Esophagus squamous epithelium (tissue), 5 donors: ENCODE results near the gene RGP1. TPM values are rescaled to one million over a fixed set of nuclear protein-coding genes. Genes with fewer than 3 reads are reported as not detected.
A peak's percentile ranks its signal among the peaks of the same experiment; 100 is the strongest.

Source experiments
- DNase-seq: peaks from one replicate; lab custom pipeline; 2025; lab: John Stamatoyannopoulos, UW
- H3K27ac ChIP-seq, 4 donors: fragments of 200-600 bp; sonication (generic); one replicate each; pipeline ENCODE4 v1.5.1; 2016 to 2019; ENCODE audit warnings: mild to moderate bottlenecking in 1 of 4
- H3K27me3 ChIP-seq, 4 donors: fragments of 200-600 bp; sonication (generic); 1 replicate in 3 of 4; 2 replicates in 1 of 4; pipeline versions ENCODE4 v1.5.1 to v1.6.0; 2017 to 2021; ENCODE audit warnings: antibody characterized with exemption in 1 of 4
- H3K36me3 ChIP-seq, 3 donors: fragments of 200-600 bp; sonication (generic); one replicate each; pipeline ENCODE4 v1.5.1; 2016 to 2019
- H3K4me1 ChIP-seq, 3 donors: fragments of 200-600 bp; sonication (generic); one replicate each; pipeline ENCODE4 v1.5.1; 2017 to 2019
- H3K4me3 ChIP-seq, 4 donors: fragments of 200-600 bp; sonication (generic); 1 replicate in 3 of 4; 2 replicates in 1 of 4; pipeline ENCODE4 v1.5.1; 2016 to 2019; ENCODE audit warnings: mild to moderate bottlenecking in 2 of 4, moderate library complexity in 1 of 4
- H3K9me3 ChIP-seq, 3 donors: fragments of 200-600 bp; sonication (generic); one replicate each; pipeline ENCODE4 v1.5.1; 2016 to 2019
- CTCF ChIP-seq, 6 experiments: fragments of 450-650 bp in 4 of 6; fragments of 200-600 bp in 2 of 6; sonication (generic) in 2 of 6; IDR thresholded peaks; one replicate each; pipeline ENCODE4 v1.5.1; 2016 to 2019; ENCODE audit warnings: antibody characterized with exemption in 6 of 6, mild to moderate bottlenecking in 4 of 6, moderate library complexity in 4 of 6
- POLR2A ChIP-seq, 4 donors: fragments of 450-650 bp; IDR thresholded peaks; one replicate each; pipeline ENCODE4 v1.6.1; 2017; ENCODE audit warnings: antibody characterized with exemption in 4 of 4, mild to moderate bottlenecking in 4 of 4, moderate library complexity in 3 of 4
- WGBS, 2 donors: methylation state at CpG; one replicate each; pipeline ENCODE4 v1.1.5; 2018; 5-methylcytosine and 5-hydroxymethylcytosine counted together
- intact Hi-C: fragments of 100-400 bp; cut with DNase I; formaldehyde crosslinking; loops from one replicate; pipeline ENCODE4 v1.15.0; 2022
- total RNA-seq, 4 donors: library from RNA; depleted of rRNA; stranded (reverse); fragments of >200 nt; gene quantifications; one replicate each; pipeline ENCODE4 v1.1.0, GENCODE V29; 2016
- donor health status: DM: yes; HTN: yes; CAD: no.

The RGP1 gene
- total RNA-seq, 4 donors from 2014 or later = 8.0 to 17.5 (median 11.6) TPM

GRCh38 chr9:35729700-35730485, 19.2 kb upstream of the RGP1 start:
- DNase-seq = no peak
- Histone ChIP-seq H3K4me3 (peak overlapping the region in 3 of 4 donors; percentile 69 to 91 (median 83)), H3K27me3 (no peaks in the 10 kb centered on the region), H3K36me3 (peaks cover 5 to 35% (median 7%) of the 10 kb centered on the region in 3 donors), H3K27ac (peak overlapping the region; percentile 95 to 100 (median 98)), H3K9me3 (no peaks in the 10 kb centered on the region), H3K4me1 (peaks cover 20 to 83% (median 42%) of the 10 kb centered on the region in 3 donors)
- TF ChIP-seq POLR2A (IDR thresholded peaks at IDR 0.05) = peak in 1 of 4 donors; percentile 25
- TF ChIP-seq CTCF (IDR thresholded peaks at IDR 0.05) = peak; percentile 13 to 61 (median 43)
- 22 to 39% methylated on average over 6 of the region's 6 CpGs for WGBS, 2 donors
- intact Hi-C loops = loop anchor here (5.0 to 10.0 kb wide), 2 partner anchors 73 to 125 kb away; partner anchors contain the start of genes CCDC107, RMRP and TESK1

GRCh38 chr9:35730486-35730854, 18.6 kb upstream of the RGP1 start:
- WGBS, 2 donors = 48 to 82% methylated on average over 2 of the region's 2 CpGs
- intact Hi-C loops = loop anchor here (5.0 to 10.0 kb wide), 2 partner anchors 73 to 126 kb away; partner anchors contain the start of genes CCDC107, RMRP and TESK1
- DNase-seq = no peak
- H3K4me1 ChIP-seq = peaks cover 20 to 80% (median 42%) of the 10 kb centered on the region in 3 donors
- peak overlapping the region; percentile 95 to 100 (median 98) for H3K27ac ChIP-seq
- no peaks in the 10 kb centered on the region for H3K27me3 ChIP-seq
- TF ChIP-seq CTCF (IDR thresholded peaks at IDR 0.05) = no peak
- TF ChIP-seq POLR2A (IDR thresholded peaks at IDR 0.05) = no peak
- H3K36me3 ChIP-seq = peaks cover 1 to 35% (median 5%) of the 10 kb centered on the region in 3 donors
- H3K4me3 ChIP-seq = peak overlapping the region in 3 of 4 donors; percentile 69 to 91 (median 83)
- no peaks in the 10 kb centered on the region for H3K9me3 ChIP-seq

GRCh38 chr9:35731415-35732184, 17.5 kb upstream of the RGP1 start:
- Histone ChIP-seq H3K27me3 (no peaks in the 10 kb centered on the region), H3K27ac (peak overlapping the region; percentile 95 to 100 (median 98)), H3K4me3 (peak overlapping the region; percentile 69 to 91 (median 80)), H3K9me3 (no peaks in the 10 kb centered on the region), H3K4me1 (peaks cover 20 to 78% (median 39%) of the 10 kb centered on the region in 3 donors), H3K36me3 (peaks cover 0 to 36% (median 14%) of the 10 kb centered on the region in 3 donors)
- DNase-seq = no peak
- 1% methylated on average over 14 to 16 of the region's 47 CpGs for WGBS, 2 donors
- TF ChIP-seq CTCF (IDR thresholded peaks at IDR 0.05) = no peak
- no peak for TF ChIP-seq POLR2A (IDR thresholded peaks at IDR 0.05)
- intact Hi-C loops = loop anchor here (5.0 to 10.0 kb wide), 2 partner anchors 74 to 127 kb away; partner anchors contain the start of genes CCDC107, RMRP and TESK1

- peak; percentile 92 for DNase-seq
- Histone ChIP-seq H3K27me3 (no peaks in the 10 kb centered on the region), H3K4me1 (peaks cover 18 to 71% (median 35%) of the 10 kb centered on the region in 3 donors), H3K9me3 (no peaks in the 10 kb centered on the region), H3K27ac (peak within 1 kb of the TSS; percentile 95 to 100 (median 98)), H3K36me3 (peaks cover 0 to 43% (median 21%) of the 10 kb centered on the region in 3 donors), H3K4me3 (peak within 1 kb of the TSS; percentile 69 to 91 (median 80))
- WGBS, 2 donors = 0% methylated on average over 10 to 19 of the region's 49 CpGs
- TF ChIP-seq POLR2A (IDR thresholded peaks at IDR 0.05) (peak in 3 of 4 donors; percentile 57 to 76 (median 76)), CTCF (IDR thresholded peaks at IDR 0.05) (peak in 2 of 6 experiments; percentile 10 to 21)
- intact Hi-C loops = loop anchor here (5.0 to 10.0 kb wide), 2 partner anchors 75 to 127 kb away; partner anchors contain the start of genes CCDC107, RMRP and TESK1
These were observed 16.8 kb upstream of the RGP1 start, which contains the start of the genes CREB3 and TLN1 for GRCh38 chr9:35732185-35732799. Gene CREB3, plus strand, starts transcription at chr9:35732666. Its CDS starts 107 bp downstream, at chr9:35732773. Gene TLN1, minus strand, starts transcription at chr9:35732195. Its CDS starts 6,501 bp downstream, at chr9:35725694.
